ENCODE data around the gene HDAC4.

HDAC4 gene

DNA sequence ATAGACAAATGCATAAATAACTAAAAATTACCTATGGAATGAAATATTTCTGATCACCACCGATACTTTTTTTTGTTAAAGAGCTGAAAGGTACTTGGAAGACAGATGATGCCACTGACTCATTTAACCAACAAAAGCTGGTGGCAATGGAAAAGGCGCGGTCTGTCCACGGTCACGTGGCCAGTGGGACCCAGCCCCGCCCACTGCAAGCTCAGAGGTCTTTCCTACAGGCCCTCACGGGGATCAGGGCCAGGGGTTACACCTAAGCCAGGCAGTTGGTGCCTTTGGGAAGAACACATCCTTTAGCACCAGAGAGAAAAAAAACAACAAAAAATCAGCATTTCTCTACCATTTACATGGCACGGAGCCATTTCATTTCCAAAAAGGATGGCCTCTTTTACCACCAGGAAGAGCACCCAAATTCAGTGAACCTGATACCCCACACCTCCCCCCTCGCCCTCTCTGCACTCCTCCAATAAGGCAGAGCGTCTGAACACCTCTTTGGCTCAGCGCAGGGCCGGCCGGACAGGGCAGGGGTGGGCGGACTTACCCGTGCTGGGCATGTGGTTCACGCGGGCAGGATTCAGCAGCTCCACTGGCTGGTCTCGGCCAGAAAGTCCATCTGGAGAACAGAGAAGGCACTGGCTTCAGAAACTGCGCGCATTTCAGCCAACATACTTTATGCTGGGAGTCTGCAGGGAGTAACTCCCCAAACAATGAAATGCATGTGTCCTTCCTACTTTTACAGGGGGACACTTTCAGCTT is 164.6 kb downstream of the HDAC4 start:
- no peak for DNase-seq (ENCODE audit: low read depth)
- no peak overlapping the region for H3K4me3 ChIP-seq (ENCODE audit: control insufficient read depth, low read depth, low read length)
- TF ChIP-seq, protein P1, sequence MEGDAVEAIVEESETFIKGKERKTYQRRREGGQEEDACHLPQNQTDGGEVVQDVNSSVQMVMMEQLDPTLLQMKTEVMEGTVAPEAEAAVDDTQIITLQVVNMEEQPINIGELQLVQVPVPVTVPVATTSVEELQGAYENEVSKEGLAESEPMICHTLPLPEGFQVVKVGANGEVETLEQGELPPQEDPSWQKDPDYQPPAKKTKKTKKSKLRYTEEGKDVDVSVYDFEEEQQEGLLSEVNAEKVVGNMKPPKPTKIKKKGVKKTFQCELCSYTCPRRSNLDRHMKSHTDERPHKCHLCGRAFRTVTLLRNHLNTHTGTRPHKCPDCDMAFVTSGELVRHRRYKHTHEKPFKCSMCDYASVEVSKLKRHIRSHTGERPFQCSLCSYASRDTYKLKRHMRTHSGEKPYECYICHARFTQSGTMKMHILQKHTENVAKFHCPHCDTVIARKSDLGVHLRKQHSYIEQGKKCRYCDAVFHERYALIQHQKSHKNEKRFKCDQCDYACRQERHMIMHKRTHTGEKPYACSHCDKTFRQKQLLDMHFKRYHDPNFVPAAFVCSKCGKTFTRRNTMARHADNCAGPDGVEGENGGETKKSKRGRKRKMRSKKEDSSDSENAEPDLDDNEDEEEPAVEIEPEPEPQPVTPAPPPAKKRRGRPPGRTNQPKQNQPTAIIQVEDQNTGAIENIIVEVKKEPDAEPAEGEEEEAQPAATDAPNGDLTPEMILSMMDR (conservative IDR thresholded peaks at IDR 0.05; ENCODE audit: control insufficient read depth, insufficient read depth, low read depth, low read length): no peak

DNA sequence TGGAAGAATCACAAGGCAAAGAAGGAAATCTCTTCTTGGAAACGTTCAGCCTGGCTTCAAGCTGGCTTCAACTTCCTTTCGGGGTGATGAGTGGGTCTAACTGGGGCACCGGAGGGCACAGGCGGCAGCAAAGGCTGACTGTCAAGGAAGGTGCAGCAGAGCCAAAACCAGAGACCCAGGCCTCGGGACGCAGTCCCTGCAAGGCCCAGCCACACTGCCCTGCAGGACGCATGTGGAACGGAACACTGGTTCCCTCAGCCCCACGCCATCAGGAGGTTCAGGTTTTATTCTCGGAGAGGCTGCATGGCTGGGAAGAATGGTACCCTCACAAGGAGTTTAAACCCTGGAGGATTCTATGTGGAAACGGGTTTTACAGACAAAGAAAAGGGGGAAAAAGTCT is 165.5 kb downstream of the HDAC4 start:
- TF ChIP-seq, protein P1 (conservative IDR thresholded peaks at IDR 0.05; ENCODE audit: control insufficient read depth, insufficient read depth, low read depth, low read length): no peak
- no peak for DNase-seq (ENCODE audit: low read depth)
- H3K4me3 ChIP-seq (ENCODE audit: control insufficient read depth, low read depth, low read length): no peak overlapping the region

DNA sequence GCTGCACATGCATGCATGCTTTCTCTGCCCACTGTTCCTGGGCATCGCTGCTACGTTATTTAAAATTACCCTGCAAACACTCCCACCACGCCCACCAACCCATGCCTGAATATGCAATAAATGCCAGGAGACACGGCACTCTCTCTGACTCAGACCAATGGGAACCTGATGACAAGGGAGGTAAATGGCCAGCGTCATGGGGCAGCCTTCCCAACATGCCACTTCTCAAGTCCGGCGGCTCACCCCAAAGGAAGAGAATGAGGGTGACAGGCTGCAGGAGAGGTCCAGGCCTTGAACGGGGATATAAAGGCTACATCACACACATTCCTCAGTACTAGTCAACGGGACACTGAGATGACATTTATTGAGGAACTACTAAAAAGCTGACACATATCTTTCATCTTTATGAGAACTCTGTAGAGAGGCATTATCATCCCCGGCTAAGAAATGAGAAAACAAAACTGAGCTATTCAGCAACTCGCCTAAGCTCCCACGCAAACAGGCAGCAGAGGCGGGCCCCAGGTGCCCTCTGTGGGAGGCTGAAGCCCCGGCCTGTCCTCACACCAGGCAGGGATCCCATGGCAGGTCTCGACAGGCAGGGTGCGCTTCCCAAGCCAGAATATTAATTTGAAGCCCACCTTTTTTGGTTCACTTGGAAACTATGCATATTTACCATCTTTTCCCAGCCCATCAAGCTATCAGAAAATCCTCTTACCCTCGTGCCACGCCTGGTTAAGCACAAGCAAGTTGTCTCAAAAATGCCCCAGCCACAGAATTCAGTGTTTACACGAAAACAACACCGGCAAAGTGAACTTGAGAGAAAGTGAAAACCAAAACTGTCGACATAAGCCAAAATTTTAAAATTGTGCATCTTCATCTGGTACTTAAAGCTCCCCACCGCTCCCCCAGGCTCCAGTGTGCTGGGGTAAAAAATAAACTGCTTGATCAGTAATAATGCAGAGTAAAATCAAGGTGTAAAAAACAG is 166.3 kb downstream of the HDAC4 start:
- no peak for DNase-seq (ENCODE audit: low read depth)
- TF ChIP-seq, protein P1 (conservative IDR thresholded peaks at IDR 0.05; ENCODE audit: control insufficient read depth, insufficient read depth, low read depth, low read length): no peak
- no peak overlapping the region for H3K4me3 ChIP-seq (ENCODE audit: control insufficient read depth, low read depth, low read length)

DNA sequence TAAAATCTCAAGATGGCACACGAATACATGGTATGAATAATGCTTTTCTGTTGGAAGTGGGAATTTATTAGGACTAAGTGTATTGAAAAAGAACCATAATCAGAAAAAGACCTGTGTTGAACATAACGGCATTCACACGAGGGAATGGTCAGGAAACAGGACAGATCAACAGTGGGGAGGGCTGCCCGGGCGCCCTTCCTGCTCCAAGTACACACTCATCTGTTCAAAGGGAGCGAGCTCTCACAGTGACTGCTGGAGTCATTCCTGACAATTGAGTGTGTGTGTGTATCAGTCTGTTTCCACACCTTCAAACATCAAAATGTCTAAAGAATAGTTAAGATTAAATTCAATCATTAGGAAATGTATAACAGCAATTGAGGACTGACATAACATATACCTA is 167.2 kb downstream of the HDAC4 start:
- DNase-seq (ENCODE audit: low read depth): no peak
- TF ChIP-seq, protein P1 (conservative IDR thresholded peaks at IDR 0.05; ENCODE audit: control insufficient read depth, insufficient read depth, low read depth, low read length): no peak
- no peak overlapping the region for H3K4me3 ChIP-seq (ENCODE audit: control insufficient read depth, low read depth, low read length)

DNA sequence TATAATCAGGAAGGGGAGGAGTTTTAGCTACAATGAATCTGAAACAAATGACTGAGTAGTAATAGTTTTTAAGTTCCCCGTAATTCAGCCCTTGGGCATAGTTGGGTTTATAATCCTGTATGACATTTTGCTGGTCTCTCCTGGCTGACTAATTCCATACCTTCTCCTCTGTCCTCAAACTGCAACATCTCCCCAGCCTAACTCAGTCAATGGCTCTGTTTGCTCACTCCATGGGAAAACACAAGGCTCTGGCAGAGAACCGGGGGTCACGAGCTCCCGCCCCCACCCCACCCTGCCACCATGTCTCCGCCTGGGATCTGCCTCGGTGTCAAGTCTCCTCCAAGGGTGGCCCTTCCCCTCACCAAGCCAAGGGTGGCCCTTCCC is 168.6 kb downstream of the HDAC4 start:
- TF ChIP-seq, protein P1 (conservative IDR thresholded peaks at IDR 0.05; ENCODE audit: control insufficient read depth, insufficient read depth, low read depth, low read length): no peak
- H3K4me3 ChIP-seq (ENCODE audit: control insufficient read depth, low read depth, low read length): no peak overlapping the region
- DNase-seq (ENCODE audit: low read depth): no peak

DNA sequence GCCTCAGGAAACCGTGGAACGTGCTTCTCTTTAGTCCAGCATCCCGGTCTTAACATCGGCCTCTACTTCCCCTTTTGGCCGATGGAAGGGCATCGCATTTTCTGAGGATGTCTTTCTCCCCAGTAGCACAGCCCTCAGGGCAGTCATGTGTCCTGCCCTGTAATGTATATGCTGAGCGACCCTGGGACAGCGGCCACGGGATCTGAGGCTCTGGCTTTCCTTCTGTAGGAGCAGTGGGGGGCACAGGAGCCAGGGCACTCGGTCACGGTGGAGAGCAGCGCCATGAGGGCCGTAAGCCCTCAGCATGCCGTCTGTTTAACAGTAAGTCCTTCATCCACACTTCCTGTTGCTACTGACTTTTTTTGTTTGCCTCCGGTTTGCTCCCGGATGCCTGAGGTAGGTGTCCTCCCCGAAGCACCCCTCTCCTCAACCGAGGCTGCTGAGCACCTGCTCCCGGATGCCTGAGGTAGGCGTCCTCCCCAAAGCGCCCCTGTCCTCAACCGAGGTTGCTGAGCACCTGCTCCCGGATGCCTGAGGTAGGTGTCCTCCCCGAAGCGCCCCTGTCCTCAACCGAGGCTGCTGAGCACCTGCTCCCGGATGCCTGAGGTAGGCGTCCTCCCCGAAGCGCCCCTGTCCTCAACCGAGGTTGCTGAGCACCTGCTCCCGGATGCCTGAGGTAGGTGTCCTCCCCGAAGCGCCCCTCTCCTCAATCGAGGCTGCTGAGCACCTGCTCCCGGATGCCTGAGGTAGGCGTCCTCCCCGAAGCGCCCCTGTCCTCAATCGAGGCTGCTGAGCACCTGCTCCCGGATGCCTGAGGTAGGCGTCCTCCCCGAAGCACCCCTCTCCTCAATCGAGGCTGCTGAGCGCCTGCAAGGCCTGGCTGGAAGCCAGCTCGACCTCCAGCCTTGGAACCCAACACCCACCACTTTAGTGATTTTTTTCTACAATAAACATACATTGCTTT is 169.3 kb downstream of the HDAC4 start:
- TF ChIP-seq, protein P1 (conservative IDR thresholded peaks at IDR 0.05; ENCODE audit: control insufficient read depth, insufficient read depth, low read depth, low read length): no peak
- no peak overlapping the region for H3K4me3 ChIP-seq (ENCODE audit: control insufficient read depth, low read depth, low read length)
- DNase-seq (ENCODE audit: low read depth): no peak

Measured in fibroblast of mammary gland (primary cell).